OCI-LY3 (cell line): ENCODE measurements around the gene TRIO.

Source experiments
- H2AFZ ChIP-seq: fragments of 200-600, 300-600 bp; shearing (Covaris generic); 2 replicates; pipeline ENCODE4 v1.6.0; 2014; ENCODE audit warnings: antibody characterized with exemption, low read depth, low read length
- H3K27ac ChIP-seq: fragments of 200-600, 300-600 bp; sonication (generic); 2 replicates; pipeline ENCODE4 v1.5.1; 2014; ENCODE audit warnings: mild to moderate bottlenecking, low read length, moderate library complexity, mixed read lengths
- H3K27me3 ChIP-seq: fragments of 200-600, 300-600 bp; sonication (generic); 2 replicates; pipeline ENCODE4 v1.6.1; 2014; ENCODE audit warnings: low read depth, low read length, mixed read lengths
- H3K36me3 ChIP-seq: fragments of 200-600, 300-600 bp; sonication (generic); replicated peaks from 2 replicates; pipeline ENCODE3; 2014; ENCODE audit warnings: low read depth, low read length, mixed read lengths
- H3K4me1 ChIP-seq: fragments of 300-600, 200-600 bp; sonication (generic); 2 replicates; pipeline ENCODE4 v1.6.1; 2014; ENCODE audit warnings: low read length, mixed read lengths
- H3K4me2 ChIP-seq: fragments of 200-600, 300-600 bp; sonication (generic); 2 replicates; pipeline ENCODE4 v1.6.1; 2014; ENCODE audit warnings: low read length, mixed read lengths
- H3K4me3 ChIP-seq: fragments of 300-600, 200-600 bp; sonication (generic); 2 replicates; pipeline ENCODE4 v1.5.1; 2014; ENCODE audit warnings: antibody characterized with exemption, mild to moderate bottlenecking, low read length, moderate library complexity
- H3K79me2 ChIP-seq: fragments of 300-600, 200-600 bp; shearing (Covaris generic); 2 replicates; pipeline ENCODE4 v1.6.1; 2014; ENCODE audit warnings: mild to moderate bottlenecking, low read length, mixed read lengths
- H3K9ac ChIP-seq: fragments of 300-600, 200-600 bp; shearing (Covaris generic); 2 replicates; pipeline ENCODE4 v1.6.0; 2014; ENCODE audit warnings: mild to moderate bottlenecking, low read length, moderate library complexity
- H3K9me3 ChIP-seq: fragments of 200-600, 300-600 bp; shearing (Covaris generic); 2 replicates; pipeline ENCODE4 v1.6.1; 2014; ENCODE audit warnings: low read length, mixed read lengths; ENCODE audit not compliant: insufficient read depth
- H4K20me1 ChIP-seq: fragments of 200-600, 300-600 bp; sonication (generic); 2 replicates; pipeline ENCODE4 v1.6.1; 2016; ENCODE audit warnings: low read length, mixed read lengths; ENCODE audit not compliant: insufficient read depth
- CTCF ChIP-seq: fragments of 200-600, 300-600 bp; sonication (generic); IDR thresholded peaks from 2 replicates; pipeline ENCODE4 v1.5.1; 2014; ENCODE audit warnings: antibody characterized with exemption, low read length, low read depth
- EZH2phosphoT487 ChIP-seq: fragments of 200-600 bp; shearing (Covaris generic); IDR thresholded peaks from 2 replicates; pipeline ENCODE4 v1.6.1; 2018; ENCODE audit warnings: antibody characterized with exemption, mixed run types, low read depth

The TRIO gene

GRCh38 chr5:14296533-14297331 is 153.6 kb downstream of the TRIO start:
- H3K4me3 ChIP-seq: no peak overlapping the region
- H3K79me2 ChIP-seq: no peaks in the 10 kb centered on the region
- H4K20me1 ChIP-seq: no peaks in the 10 kb centered on the region
- H3K9ac ChIP-seq: no peak overlapping the region
- no peaks in the 10 kb centered on the region for H3K27me3 ChIP-seq
- TF ChIP-seq CTCF: no peak
- TF ChIP-seq EZH2phosphoT487: no peak
- no peaks in the 10 kb centered on the region for H3K4me1 ChIP-seq
- H3K36me3 ChIP-seq: no peaks in the 10 kb centered on the region
- no peak overlapping the region for H2AFZ ChIP-seq
- H3K4me2 ChIP-seq: no peak overlapping the region
- no peak overlapping the region for H3K27ac ChIP-seq
- H3K9me3 ChIP-seq: no peaks in the 10 kb centered on the region

GRCh38 chr5:14297697-14298096 is 154.6 kb downstream of the TRIO start:
- Histone ChIP-seq H3K27me3 (no peaks in the 10 kb centered on the region), H3K4me1 (no peaks in the 10 kb centered on the region), H4K20me1 (no peaks in the 10 kb centered on the region), H3K36me3 (no peaks in the 10 kb centered on the region), H3K27ac (no peak overlapping the region), H3K4me3 (no peak overlapping the region), H3K4me2 (no peak overlapping the region), H3K79me2 (no peaks in the 10 kb centered on the region), H3K9me3 (no peaks in the 10 kb centered on the region), H2AFZ (no peak overlapping the region), H3K9ac (no peak overlapping the region)
- TF ChIP-seq EZH2phosphoT487 (no peak), CTCF (no peak)

GRCh38 chr5:14298126-14298847 is 155.1 kb downstream of the TRIO start:
- Histone ChIP-seq H4K20me1 (no peaks in the 10 kb centered on the region), H3K79me2 (no peaks in the 10 kb centered on the region), H3K36me3 (no peaks in the 10 kb centered on the region), H2AFZ (no peak overlapping the region), H3K9me3 (no peaks in the 10 kb centered on the region), H3K4me3 (no peak overlapping the region), H3K27me3 (no peaks in the 10 kb centered on the region), H3K4me1 (no peaks in the 10 kb centered on the region), H3K4me2 (no peak overlapping the region), H3K27ac (no peak overlapping the region), H3K9ac (no peak overlapping the region)
- no peak for TF ChIP-seq CTCF
- TF ChIP-seq EZH2phosphoT487: no peak

GRCh38 chr5:14299666-14300065 is 156.5 kb downstream of the TRIO start:
- Histone ChIP-seq H3K36me3 (no peaks in the 10 kb centered on the region), H3K9me3 (no peaks in the 10 kb centered on the region), H2AFZ (no peak overlapping the region), H3K79me2 (no peaks in the 10 kb centered on the region), H3K4me2 (no peak overlapping the region), H3K4me1 (no peaks in the 10 kb centered on the region), H3K27ac (no peak overlapping the region), H4K20me1 (no peaks in the 10 kb centered on the region), H3K9ac (no peak overlapping the region), H3K27me3 (no peaks in the 10 kb centered on the region), H3K4me3 (no peak overlapping the region)
- TF ChIP-seq CTCF: no peak
- no peak for TF ChIP-seq EZH2phosphoT487
